Tibial artery (tissue), 4 donors: ENCODE measurements around the gene DNAJC10.
"Not testable (repeated sequence)": the region's sequence is repeated elsewhere in the genome, so short reads cannot be mapped to it uniquely, and the experiment has no call there.

Source experiments
- DNase-seq, 2 donors: peaks; one replicate each; pipeline ENCODE4 v3.0.0-alpha.2; 2019
- H3K27ac ChIP-seq, 2 donors: fragments of 200-600 bp; sonication (generic) in 1 of 2; 1 replicate in 1 of 2; 2 replicates in 1 of 2; pipeline ENCODE4 v1.5.1; 2018 to 2019; ENCODE audit warnings: mild to moderate bottlenecking in 1 of 2
- H3K27me3 ChIP-seq, 2 donors: fragments of 200-600 bp; sonication (generic) in 1 of 2; one replicate each; pipeline versions ENCODE4 v1.5.1 to v1.6.0; 2016 to 2019
- H3K36me3 ChIP-seq, 3 donors: fragments of 200-600 bp; sonication (generic) in 2 of 3; one replicate each; pipeline ENCODE4 v1.5.1; 2016 to 2019; ENCODE audit warnings: mild to moderate bottlenecking in 2 of 3
- H3K4me1 ChIP-seq, 4 donors: fragments of 200-600 bp; sonication (generic) in 2 of 4; 1 replicate in 3 of 4; 2 replicates in 1 of 4; pipeline ENCODE4 v1.5.1; 2016 to 2019
- H3K4me3 ChIP-seq, 2 donors: fragments of 200-600 bp; sonication (generic) in 1 of 2; 1 replicate in 1 of 2; 2 replicates in 1 of 2; pipeline ENCODE4 v1.5.1; 2018 to 2019; ENCODE audit warnings: mild to moderate bottlenecking in 2 of 2
- H3K9me3 ChIP-seq, 3 donors: fragments of 200-600 bp; sonication (generic) in 1 of 3; one replicate each; pipeline ENCODE4 v1.5.1; 2016 to 2019
- intact Hi-C: fragments of 100-400 bp; cut with DNase I; formaldehyde crosslinking; loops from one replicate; pipeline ENCODE4 v1.15.0; 2023; ENCODE audit warnings: low total_unique reads
- TF ChIP-seq, protein P1 (sequence below), 2 experiments: fragments of 200-600 bp in 1 of 2; fragments of 450-650 bp in 1 of 2; IDR thresholded peaks; one replicate each; pipeline ENCODE4 v1.5.1; 2017 to 2019; ENCODE audit warnings: antibody characterized with exemption in 2 of 2, mild to moderate bottlenecking in 1 of 2, moderate library complexity in 1 of 2

The DNAJC10 gene

GRCh38 chr2:182732736-182733135, 16.7 kb downstream of the DNAJC10 start:
- H3K27ac ChIP-seq = no peak overlapping the region
- H3K36me3 ChIP-seq = peaks cover 31 to 44% (median 39%) of the 10 kb centered on the region in 3 donors
- H3K4me3 ChIP-seq = no peak overlapping the region
- H3K4me1 ChIP-seq = peaks cover 0 to 4% (median 0%) of the 10 kb centered on the region in 4 donors
- H3K27me3 ChIP-seq = no peaks in the 10 kb centered on the region
- DNase-seq = no peak
- H3K9me3 ChIP-seq = no peaks in the 10 kb centered on the region
- TF ChIP-seq, protein P1, sequence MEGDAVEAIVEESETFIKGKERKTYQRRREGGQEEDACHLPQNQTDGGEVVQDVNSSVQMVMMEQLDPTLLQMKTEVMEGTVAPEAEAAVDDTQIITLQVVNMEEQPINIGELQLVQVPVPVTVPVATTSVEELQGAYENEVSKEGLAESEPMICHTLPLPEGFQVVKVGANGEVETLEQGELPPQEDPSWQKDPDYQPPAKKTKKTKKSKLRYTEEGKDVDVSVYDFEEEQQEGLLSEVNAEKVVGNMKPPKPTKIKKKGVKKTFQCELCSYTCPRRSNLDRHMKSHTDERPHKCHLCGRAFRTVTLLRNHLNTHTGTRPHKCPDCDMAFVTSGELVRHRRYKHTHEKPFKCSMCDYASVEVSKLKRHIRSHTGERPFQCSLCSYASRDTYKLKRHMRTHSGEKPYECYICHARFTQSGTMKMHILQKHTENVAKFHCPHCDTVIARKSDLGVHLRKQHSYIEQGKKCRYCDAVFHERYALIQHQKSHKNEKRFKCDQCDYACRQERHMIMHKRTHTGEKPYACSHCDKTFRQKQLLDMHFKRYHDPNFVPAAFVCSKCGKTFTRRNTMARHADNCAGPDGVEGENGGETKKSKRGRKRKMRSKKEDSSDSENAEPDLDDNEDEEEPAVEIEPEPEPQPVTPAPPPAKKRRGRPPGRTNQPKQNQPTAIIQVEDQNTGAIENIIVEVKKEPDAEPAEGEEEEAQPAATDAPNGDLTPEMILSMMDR (IDR thresholded peaks at IDR 0.05) = no peak
- intact Hi-C loops = no loop called here

DNA sequence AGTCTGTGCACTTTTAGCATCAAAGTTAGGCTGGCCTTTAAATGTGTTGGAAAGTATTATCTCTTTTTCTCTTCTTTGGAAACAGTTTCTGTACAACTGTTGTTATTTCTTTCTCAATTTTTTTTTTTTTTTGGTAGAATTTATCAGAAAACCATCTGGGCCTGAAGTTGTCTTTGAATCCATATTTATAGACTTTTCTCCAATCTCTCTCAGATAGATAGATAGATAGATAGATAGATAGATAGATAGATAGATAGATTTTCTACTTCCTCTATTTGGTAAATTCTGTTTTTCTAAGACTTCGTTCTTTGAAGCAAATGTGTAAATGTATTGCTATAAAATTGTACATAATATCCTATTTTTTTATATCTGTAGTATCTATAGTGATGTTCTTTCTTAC, 17.5 kb downstream of the DNAJC10 start:
- peaks cover 36 to 51% (median 43%) of the 10 kb centered on the region in 3 donors for H3K36me3 ChIP-seq

GRCh38 chr2:182736856-182737255, 20.8 kb downstream of the DNAJC10 start:
- DNase-seq, H3K4me3 ChIP-seq, H3K9me3 ChIP-seq, H3K27me3 ChIP-seq, intact Hi-C loops, H3K4me1 ChIP-seq, H3K27ac ChIP-seq: not testable (repeated sequence)
- peaks cover 35 to 46% (median 43%) of the 10 kb centered on the region in 3 donors for H3K36me3 ChIP-seq

More for the DNA sequence above, 17.5 kb downstream of the DNAJC10 start:
- TF ChIP-seq, protein P1 (IDR thresholded peaks at IDR 0.05) = no peak
- Histone ChIP-seq H3K9me3 (no peaks in the 10 kb centered on the region), H3K27me3 (no peaks in the 10 kb centered on the region), H3K4me3 (no peak overlapping the region), H3K27ac (no peak overlapping the region), H3K4me1 (no peaks in the 10 kb centered on the region)
- intact Hi-C loops = no loop called here
- DNase-seq = no peak

GRCh38 chr2:182740701-182741100, 24.6 kb downstream of the DNAJC10 start:
- TF ChIP-seq, protein P1 (IDR thresholded peaks at IDR 0.05) = no peak
- peaks cover 60 to 74% (median 74%) of the 10 kb centered on the region in 3 donors for H3K36me3 ChIP-seq
- intact Hi-C loops = no loop called here

DNA sequence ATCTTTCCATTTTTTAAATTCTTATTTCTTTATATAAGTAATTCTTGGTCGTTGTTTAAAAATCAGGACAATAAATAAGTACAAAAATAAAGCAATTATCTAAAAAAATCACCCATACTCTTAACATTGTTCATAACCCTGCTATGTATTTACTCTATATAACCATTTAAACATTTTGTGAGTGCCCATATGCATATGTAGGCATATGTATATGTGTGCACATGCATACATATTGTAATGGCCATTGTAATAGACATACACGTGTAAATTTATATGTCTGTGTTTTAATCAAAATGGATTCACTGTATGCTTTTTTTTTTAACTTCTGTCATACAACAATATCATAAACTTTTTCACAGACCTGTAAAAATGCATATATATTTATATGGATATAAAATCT, 25.6 kb downstream of the DNAJC10 start:
- intact Hi-C loops = no loop called here
- H3K27me3 ChIP-seq = no peaks in the 10 kb centered on the region

More at GRCh38 chr2:182740701-182741100, 24.6 kb downstream of the DNAJC10 start:
- H3K9me3 ChIP-seq = no peaks in the 10 kb centered on the region
- H3K4me1 ChIP-seq = no peaks in the 10 kb centered on the region
- DNase-seq = no peak
- no peak overlapping the region for H3K27ac ChIP-seq
- H3K4me3 ChIP-seq = no peak overlapping the region
- no peaks in the 10 kb centered on the region for H3K27me3 ChIP-seq

DNA sequence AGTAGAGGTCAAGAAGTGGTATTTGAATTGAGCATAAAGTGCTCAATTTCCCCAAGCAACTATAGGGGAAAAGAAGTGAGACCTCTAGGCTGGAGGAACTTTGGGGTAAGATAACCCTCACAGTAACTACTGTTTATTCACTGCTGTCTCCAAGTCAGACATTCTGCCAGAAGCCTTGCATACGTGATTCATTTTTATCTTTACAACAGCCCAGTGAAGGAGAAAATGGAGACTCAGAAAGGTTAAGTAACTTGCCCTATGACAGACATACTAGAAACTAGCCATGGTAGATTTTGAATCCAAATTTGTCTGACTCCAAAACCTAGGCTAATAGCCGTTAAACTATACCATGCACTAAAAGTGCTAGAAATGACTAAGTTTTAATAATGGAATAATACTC, 28.4 kb downstream of the DNAJC10 start:
- DNase-seq = no peak

More for the DNA sequence above, 25.6 kb downstream of the DNAJC10 start:
- no peaks in the 10 kb centered on the region for H3K4me1 ChIP-seq
- TF ChIP-seq, protein P1 (IDR thresholded peaks at IDR 0.05) = no peak
- no peaks in the 10 kb centered on the region for H3K9me3 ChIP-seq
- H3K4me3 ChIP-seq = no peak overlapping the region
- no peak overlapping the region for H3K27ac ChIP-seq
- H3K36me3 ChIP-seq = peaks cover 59 to 76% (median 73%) of the 10 kb centered on the region in 3 donors
- no peak for DNase-seq

More for the DNA sequence above, 28.4 kb downstream of the DNAJC10 start:
- H3K4me1 ChIP-seq = no peaks in the 10 kb centered on the region
- peaks cover 37 to 55% (median 54%) of the 10 kb centered on the region in 3 donors for H3K36me3 ChIP-seq
- TF ChIP-seq, protein P1 (IDR thresholded peaks at IDR 0.05) = no peak
- intact Hi-C loops = no loop called here
- no peaks in the 10 kb centered on the region for H3K9me3 ChIP-seq
- H3K27ac ChIP-seq = no peak overlapping the region
- no peaks in the 10 kb centered on the region for H3K27me3 ChIP-seq
- H3K4me3 ChIP-seq = no peak overlapping the region
